HG02840 (cell line): ENCODE data around the gene FAM187B.
"Not testable (repeated sequence)": the region's sequence is repeated elsewhere in the genome, so short reads cannot be mapped to it uniquely, and the experiment has no call there.

ENCODE experiments used
- ATAC-seq: cut with Tn5 transposase; IDR thresholded peaks from one replicate; pipeline ENCODE4 v1.9.1; 2021; ENCODE audit warnings: mild to moderate bottlenecking, moderate library complexity, moderate number of reproducible peaks; ENCODE audit not compliant: unreplicated experiment, low FRiP score

The FAM187B gene

DNA sequence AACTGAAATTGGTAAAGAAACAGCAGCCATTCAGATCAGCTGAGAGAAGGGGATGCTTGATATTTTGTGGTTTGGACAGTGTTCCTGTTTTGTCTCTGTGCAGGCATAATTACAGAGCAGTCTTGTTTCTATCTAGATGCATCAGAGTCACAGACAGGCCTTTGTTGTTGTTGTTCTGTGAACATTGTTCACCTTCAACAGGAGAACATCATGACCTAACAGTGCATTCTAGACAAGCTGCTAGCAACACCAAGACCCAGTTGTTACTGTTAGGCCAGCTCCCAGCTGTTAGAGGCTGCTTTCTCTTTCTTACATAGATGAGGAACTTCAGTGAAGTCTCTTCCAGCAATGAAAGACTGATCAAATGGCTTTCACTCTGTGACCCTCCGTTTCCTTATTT lies 11.8 kb upstream of the FAM187B start:
- ATAC-seq = no peak

DNA sequence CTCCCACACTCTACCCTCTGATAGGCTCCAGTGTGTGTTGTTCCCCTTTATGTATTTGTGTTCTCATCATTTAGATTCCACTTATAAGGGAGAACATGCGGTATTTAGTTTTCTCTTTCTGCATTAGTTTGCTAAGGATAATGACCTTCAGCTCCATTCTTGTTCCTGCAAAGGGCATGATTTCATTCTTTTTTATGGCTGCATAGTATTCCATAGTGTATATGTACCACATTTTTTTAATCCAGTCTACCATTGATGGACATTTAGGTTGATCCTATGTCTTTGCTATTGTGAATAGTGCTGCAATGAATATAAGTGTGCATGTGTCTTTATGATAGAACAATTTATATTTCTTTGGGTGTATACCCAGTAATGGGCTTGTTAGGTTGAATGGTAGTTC lies 11.1 kb upstream of the FAM187B start:
- not testable (repeated sequence) for ATAC-seq

DNA sequence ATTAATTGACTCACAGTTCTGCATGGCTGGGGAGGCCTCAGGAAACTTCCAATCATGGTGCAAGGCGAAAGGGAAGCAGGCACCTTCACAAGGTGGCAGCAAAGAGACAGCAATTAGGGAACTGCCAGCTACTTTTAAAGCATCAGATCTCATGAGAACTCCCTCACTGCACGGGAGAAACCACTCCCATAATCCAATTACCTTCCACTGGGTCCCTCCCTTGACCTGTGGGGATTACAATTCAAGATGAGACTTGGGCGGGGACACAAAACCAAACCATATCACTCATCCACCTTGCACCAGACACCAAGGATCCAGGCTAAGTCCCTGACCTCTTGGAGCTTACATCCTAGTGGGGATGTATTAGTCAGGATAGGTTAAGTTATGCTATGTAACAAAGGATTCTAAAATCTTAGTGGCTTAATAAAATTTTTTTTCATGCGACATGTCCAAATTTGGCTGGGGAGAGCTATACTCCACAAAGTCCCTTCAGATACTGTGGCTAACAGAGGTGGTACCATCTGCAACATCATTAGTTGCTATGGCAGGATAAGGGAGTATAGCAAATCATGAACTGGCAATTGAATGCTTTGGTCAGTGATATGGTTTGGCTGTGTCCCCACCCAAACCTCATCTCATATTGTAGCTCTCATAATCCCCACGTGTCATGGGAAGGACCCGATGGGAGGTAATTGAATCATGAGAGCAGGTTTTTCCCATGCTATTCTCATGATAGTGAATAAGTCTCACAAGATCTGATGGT lies 8.3 kb upstream of the FAM187B start:
- ATAC-seq = no peak

DNA sequence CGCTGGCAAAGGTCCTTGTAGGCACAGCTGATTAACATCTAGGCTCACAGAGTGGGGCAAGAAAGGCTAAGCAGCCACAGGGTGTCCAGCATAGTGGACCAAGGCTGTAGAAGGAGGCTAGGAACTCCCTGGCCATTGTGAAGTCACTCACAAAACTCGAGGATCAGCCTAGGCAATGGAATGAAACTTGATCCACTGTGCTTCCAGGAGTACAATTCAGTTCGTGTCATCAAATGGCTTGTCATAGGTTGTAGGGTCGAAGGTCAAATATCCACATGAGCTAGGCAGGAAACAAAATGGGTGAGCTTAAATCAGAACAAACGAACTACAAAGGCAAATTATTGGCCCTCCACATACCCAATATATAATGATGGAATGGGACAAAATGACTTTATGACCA lies 4.4 kb upstream of the FAM187B start:
- no peak for ATAC-seq

DNA sequence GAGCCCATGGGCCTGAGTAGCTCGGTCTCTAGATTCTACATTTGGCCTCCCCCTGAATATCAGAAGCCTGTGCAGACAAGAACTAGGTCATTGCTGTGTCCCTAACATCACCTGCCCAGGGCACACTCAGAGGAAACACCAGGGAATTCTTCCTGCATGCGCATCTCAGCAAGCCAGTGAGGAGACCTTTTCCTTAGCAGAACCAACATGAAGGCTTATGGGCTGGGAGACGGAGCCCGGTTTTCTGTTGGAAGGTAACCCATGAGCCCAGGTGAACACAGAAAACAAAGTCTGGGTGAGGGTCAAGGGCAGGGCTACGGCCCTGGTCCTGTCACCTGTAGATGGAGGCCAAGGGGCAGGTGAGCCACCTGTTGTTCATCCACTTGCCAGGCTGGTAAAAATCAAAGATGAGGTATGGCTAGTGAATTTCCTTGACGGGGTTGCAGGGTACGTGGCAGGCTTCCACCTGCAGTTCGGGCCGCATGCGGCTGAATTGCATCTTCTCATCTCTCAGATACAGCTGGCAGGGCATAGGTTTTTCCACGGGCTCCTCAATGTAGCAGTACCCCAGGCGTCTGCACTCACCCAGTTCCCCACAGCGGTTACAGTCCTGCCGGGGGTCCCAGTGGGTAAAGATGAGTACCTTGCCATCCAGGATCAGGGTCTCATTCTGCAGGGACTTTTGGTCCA lies 3.6 kb upstream of the FAM187B start:
- ATAC-seq = no peak

DNA sequence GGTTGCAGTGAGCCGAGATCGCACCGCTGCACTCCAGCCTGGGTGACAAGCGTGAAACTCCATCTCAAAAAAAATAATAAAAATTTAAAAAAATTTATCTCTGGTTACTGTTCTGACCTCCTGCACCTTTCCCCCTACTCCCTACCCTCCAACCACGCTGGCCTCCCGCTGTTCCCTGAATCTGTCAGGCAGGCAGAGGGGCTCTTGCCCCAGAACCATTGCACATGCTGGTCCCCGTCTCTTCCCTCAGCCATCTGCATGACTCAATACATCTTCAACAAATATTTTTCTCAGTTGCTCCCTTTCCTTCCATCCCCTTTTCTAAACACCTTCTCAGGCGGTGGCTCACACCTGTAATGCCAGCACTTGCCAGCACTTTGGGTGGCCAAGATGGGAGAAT lies 1.1 kb upstream of the FAM187B start:
- no peak for ATAC-seq

DNA sequence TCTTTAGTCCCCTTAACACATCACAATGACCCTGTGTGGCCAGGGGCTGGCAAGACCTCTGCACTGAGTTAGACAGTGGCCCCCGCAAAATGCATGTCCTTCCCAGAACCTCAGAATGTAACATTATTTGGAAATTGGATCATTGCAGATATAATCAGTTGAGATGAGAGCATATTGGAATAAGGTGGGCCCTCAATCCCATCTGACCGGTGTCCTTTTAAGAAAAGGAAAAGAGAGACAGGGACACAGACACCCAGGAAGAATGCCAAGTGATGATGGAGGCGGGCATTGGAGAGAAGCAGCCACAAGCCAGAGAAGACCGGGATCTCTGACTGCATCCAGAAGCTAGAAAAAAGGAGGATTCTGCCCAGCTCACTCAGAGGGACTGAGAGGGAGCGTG lies 1.8 kb downstream of the FAM187B start:
- ATAC-seq = no peak

DNA sequence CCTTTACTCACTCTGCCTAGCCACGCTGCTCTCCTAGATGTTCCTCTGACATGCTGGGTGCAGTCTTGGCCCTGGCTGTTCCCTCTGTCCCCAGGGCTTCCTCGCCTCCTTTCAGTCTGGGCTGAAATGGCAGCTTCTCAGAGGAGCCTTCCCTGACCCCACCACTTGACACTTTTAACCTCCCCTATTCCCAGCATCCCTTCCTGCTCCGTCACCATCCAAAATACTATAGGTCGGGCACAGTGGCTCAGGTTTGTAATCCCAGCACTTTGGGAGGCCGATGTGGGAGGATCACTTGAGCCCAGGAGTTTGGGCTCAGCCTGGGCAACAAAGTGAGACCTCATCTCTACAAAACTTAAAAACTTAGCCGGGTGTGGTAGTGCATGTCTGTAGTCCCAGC lies 2.6 kb downstream of the FAM187B start:
- no peak for ATAC-seq

DNA sequence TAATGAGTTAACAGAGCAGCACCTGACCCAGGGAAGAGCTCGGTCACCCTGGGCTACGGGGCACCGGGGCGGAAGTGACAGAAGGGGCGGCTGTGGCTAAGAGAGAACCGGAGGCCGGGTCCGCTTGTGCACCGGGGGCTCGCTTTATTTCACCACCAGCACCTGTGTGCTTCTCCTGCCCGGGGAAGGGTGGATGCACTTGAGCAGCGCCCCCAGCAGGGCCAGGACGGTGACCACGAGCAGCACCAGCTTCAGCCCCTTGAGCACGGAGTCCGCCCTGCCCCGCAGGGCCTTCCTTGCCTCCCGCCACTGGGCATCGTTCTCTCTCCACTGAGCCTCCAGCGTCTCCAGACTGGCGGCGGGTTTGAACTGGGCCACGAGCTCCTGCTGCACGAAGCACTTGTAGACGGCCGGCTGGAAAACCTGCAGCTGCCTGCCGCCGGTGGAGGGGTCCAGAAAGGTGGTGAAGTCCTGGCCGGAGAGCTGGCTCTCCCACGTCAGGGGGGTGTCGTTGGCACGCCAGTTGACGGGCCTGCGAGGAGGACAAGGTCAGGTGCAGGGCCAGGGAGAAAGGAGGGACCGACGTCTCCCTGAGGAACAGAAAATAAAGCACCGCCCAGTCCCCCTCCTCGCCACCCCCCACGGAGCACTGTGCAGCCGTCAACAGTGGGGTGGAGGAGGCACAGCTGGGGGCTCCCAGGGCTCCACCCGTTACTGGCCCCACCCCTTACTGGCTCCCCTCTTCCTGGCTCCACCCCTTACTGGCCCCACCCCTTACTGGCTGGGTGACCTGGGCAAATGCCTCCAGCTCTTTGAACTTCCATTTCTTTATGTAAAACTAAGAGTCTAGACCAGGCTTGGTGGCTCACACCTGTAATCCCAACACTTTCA lies 3.6 kb downstream of the FAM187B start:
- no peak for ATAC-seq

DNA sequence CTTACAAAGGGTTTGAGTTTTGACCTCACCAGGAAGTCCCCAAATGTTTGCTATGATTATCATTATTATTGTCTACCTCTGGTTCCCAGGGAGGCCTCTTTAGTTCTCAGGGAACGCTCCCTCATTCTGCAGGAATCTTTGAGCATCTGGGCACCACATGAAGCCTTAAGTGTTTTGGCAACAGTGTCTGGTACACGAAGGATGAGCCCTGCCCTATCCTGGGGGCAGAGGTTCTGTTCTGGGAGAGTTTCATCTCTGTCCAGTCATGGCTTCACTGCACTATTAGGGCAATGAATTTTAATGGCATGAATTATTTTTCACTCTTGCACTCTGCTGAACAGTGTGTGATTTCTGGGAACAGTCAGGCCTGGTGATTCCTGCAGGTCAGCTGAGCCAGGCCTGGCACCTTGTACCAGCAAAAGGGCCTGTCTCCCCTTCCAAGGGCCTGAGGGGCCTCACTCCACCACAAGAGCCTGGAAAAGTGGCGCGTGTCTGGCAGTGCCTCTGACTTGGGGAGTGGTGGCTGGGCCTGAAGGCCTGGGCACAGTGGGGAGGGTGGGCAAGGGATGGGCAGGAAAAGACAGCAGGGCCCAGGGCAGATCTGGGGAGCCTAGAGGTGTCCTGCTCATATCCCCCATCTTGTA lies 4.6 kb downstream of the FAM187B start:
- no peak for ATAC-seq

DNA sequence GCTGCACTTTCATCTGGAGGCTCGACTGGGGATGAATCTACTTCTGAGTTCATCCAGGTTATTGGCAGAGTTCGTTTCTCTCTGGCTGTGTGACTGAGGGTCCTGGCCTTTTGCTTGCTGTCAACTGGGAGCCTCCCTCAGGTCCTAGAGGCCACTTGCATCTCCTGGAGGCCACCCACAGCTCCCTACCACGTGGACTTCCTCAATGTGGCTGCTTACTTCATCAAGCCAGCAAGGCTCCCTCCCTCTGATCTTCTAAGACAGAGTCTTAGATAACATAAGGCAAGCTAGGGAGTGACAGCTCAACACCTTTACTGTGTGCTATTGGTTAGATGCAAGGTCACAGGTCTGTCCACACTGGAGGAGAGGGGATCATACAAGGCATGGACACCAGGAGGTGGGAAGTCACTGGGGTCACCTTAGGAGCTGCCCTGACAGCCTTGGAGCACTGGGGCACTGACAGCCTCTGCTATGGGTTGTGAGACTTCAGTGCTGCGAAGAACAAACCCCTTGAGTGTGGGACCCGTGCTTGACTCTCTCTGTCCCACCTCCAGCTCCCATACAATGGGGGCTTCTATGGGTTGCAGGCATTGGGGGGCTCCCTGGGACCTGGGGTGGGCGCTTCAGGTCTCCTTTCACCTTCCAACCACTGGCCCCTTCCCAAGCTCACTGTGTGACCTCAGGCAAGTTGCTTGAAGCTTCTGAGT lies 5.3 kb downstream of the FAM187B start:
- ATAC-seq = no peak

DNA sequence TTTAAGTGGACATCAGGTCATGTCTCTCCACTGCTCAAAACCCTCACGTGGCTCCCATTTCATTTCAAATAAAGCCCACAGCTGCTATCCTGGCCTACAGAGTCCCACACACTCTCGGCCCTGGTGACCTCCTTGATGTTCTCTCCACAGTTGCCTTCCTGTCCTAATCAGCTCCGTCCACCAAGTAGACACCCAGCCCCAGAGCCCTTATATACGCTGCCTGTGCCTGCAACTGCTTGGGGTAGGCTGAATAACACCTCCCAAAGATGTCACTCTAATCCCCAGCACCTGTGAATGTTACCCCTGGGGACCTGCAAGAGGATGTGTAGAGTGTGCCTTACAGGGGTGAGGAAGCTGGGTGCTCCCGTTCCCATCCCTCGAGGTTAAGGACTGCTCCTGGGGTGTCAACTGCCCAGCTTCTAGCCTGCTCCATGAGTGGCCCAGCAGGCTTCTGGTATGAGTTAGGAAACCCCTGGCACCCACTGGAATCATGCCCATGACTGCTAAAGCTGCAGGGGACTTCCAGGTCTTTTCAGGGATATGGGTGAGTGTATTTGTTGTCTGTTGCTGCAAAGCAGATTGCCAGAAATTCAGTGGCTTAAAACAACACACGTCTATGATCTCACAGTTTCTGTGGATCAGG lies 6.0 kb downstream of the FAM187B start:
- ATAC-seq = no peak

DNA sequence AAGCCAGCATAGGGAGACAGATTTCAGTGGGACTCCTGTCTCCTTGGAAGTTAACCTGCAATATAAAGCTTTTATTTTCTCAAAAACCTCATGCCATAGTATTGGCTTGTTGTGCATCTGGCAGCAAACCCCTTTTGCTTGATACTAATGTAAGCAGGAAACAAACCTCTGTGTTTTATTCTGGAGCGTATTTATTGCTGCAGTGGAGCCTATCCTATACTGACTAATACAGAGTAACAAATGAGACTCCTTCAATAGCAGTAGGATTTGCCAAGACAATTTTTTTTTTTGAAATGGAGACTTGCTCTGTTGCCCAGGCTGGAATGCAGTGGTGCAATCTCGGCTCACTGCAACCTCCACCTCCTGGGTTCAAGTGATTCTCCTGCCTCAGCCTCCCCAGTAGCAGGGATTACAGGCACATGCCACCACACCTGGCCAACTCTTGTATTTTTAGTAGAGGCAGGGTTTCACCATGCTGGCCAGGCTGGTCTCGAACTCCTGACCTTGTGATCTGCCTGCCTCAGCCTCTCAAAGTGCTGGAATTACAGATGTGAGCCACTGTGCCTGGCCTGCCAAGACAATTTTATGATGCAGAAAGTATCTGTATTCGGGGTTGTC lies 7.5 kb downstream of the FAM187B start:
- ATAC-seq = not testable (repeated sequence)

DNA sequence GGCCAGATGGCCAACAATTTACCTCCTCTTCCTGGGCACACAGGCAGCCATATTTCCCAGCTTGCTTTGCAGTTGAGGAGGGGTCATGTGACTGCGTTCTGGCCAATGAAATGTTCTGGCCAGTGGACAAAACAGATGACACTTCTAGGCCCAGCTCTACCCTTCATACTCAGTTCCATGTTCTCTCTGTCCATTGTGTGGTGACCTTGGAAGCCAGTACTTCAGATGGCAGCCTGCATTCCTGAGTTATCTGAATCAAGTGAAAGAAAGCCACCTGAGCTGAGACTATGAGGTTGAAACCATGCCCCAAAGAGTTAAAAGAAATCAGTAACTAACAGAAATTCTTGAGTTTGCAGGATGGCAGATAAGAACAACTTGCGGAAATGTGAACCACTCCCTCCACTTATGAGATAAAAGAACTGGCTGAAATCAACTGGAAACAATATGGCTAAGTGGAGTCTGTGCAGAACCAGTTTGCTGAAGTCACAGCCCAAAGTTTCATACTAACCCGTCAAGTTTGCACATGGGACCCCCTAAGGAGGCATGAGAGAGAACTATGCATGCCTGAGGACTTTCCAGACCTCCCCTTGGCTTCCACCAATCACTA lies 8.1 kb downstream of the FAM187B start:
- ATAC-seq = no peak

DNA sequence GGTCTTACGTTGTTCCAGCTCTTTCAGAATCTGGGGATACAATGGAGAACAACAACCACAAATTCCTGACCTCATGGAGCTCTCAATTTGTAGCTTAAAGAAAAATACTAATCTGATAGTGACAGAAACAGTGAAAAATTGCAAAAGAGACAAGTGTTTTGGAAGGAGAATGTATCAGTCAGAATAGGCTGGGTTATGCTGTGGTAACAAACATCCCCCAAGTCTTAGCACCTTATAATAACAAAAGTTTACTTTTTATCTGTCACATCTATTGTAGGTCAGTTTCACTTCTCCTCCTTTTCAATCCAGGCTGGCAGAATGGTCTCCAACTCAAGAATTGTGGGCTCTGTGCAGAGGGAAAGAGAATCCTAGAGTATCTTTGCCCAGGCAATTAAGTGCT lies 9.5 kb downstream of the FAM187B start:
- no peak for ATAC-seq

DNA sequence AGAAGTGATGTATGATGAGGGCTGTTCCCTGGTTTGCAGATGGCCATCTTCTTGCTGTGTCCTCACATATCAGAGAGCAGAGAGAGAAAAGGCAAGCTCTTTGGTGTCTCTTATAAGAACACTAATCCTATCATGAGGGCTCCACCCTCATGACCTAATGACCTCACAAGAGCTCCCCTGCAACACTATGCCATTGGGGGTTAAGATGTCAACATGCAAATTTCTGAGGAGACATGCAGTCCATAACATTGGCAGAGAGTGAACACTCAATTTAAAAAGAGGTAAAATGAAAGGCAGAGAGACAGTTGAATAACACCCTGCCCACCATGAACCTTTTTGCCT lies 10.9 kb downstream of the FAM187B start:
- no peak for ATAC-seq

DNA sequence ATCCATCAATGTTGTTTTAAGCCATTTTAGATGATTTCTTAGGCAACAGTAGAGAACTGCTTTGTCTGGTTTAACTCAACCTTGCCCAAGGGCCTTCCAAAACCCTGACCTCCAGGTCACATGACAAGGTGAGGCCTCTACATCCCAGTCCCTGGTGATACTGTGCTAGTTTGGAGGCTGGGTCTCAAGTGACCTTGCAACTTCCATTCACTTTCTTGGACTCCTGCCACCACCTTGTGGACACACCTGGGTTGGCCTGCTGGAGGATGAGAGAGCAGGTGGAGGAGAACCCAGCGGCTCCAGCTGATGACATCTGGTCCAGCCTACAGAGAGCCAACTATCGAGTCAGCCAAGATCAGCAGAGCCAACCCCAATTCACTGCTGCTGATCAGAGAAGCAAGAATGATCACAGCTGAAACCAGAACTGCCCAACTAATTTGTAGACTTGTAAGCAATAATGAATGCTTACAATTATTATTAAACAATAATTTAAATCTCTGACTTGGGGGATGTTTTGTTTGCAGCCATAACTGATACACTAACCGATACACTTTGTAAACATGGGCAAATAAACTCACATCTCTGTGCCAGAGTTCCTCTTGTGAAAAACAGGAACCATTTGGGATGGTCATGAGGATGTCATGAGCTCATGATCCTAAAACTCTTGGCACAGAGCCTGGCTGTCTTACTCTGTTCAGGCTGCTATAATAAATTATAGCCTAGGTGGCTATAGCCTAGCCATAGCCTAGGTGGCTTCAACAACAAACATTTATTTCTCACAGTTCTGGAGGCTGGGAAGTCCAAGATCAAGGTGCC lies 11.5 kb downstream of the FAM187B start:
- ATAC-seq = no peak
